ENCODE results near the gene DNAJC2. TPM values are rescaled to one million over a fixed set of nuclear protein-coding genes. Genes with fewer than 3 reads are reported as not detected.

Gene DNAJC2
- total RNA-seq: 7.5 and 11.9 TPM in 2 replicates

GRCh38 chr7:103344453-103345149 is at the start of gene DNAJC2:
Gene DNAJC2 (minus strand): TSS chr7:103344767. CDS start chr7:103344622, 145 bp downstream.

DNA sequence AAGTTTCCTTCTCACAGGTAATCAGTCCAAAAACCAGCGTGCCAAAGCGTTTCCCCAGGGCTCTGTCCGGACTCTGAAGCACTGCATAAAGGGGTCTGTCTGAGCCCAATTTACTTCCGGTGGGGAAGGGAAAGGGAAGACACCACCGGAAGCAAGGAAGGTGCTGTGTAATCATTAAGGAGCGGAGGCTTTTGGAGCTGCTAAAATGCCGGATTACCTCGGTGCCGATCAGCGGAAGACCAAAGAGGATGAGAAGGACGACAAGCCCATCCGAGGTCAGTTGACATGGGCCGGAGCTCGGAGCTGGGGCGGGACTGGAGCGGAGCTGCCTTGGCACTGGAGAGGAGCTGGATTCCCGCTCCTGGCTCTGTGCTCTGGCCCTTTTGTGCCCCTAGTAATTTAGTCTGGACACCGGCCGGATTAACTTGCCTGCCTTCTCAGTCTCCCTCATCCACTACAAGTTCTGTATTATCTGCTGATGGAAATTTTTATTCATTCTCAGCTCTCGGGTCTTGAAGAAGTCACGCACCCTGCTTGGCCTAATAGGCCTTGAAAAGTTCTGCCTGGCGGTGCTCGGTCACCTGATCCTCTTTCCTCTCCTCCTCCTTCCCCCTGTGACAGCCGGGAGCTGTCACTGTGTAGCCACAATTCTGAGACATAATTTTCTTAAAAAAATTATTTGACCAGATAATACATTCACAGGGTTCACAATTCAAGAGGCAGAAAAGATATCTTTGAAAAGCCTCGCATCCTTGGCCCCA is 3.1 kb upstream of the DNAJC2 start, which contains the start of gene PSMC2:
TSS of gene PSMC2 (plus strand) at position 137 of the 761 bp plus-strand sequence. CDS start at position 206, 69 bp downstream.

GRCh38 chr7:103296901-103297836 is 47.4 kb downstream of the DNAJC2 start, which contains the start of gene PMPCB:
Gene PMPCB (plus strand): TSS chr7:103297435. CDS start chr7:103297460, 25 bp downstream.

Other genes starting within 250 kb of the DNAJC2 start
- 1.8 and 2.3 TPM in 2 replicates for gene NAPEPLD, start 195.7 kb downstream of the DNAJC2 start, total RNA-seq
- 61.7 and 62.0 TPM in 2 replicates for gene PMPCB, start 47.3 kb downstream of the DNAJC2 start, total RNA-seq
- 162 and 203 TPM in 2 replicates for gene PSMC2, start 2.9 kb upstream of the DNAJC2 start, total RNA-seq
- not detected in 2 replicates for gene SLC26A5, start 101.4 kb upstream of the DNAJC2 start, total RNA-seq

Data from myometrial cell (primary cell).